K562 (cell line): ENCODE results near the gene WASL. TPM values are rescaled to one million over a fixed set of nuclear protein-coding genes. Genes with fewer than 3 reads are reported as not detected.

ENCODE experiments used
- CBFA2T2 ChIP-seq: fragments of 450-650 bp; conservative IDR thresholded peaks from 2 replicates; pipeline ENCODE4 v1.6.1; 2017; ENCODE audit warnings: mild to moderate bottlenecking
- CHAMP1 ChIP-seq: fragments of 450-650 bp; IDR thresholded peaks from 2 replicates; pipeline ENCODE4 v1.6.1; 2016; ENCODE audit warnings: mild to moderate bottlenecking
- E2F3 ChIP-seq: fragments of 250-450 bp; sonication (Bioruptor Pico); IDR thresholded peaks from 2 replicates; pipeline ENCODE4 v1.4.0; 2020; ENCODE audit warnings: mild to moderate bottlenecking
- HBP1 ChIP-seq: fragments of 450-650 bp; formaldehyde crosslinking; IDR thresholded peaks from 2 replicates; pipeline ENCODE4 v1.4.0; 2022; ENCODE audit warnings: missing genetic modification characterization
- HOXB6 ChIP-seq: fragments of 250-450 bp; sonication (Bioruptor Pico); IDR thresholded peaks from 2 replicates; pipeline ENCODE4 v1.5.1; 2022; ENCODE audit warnings: mild to moderate bottlenecking, borderline replicate concordance
- JUN ChIP-seq, 2 experiments: sonication (generic) in 1 of 2; formaldehyde crosslinking in 1 of 2; IDR thresholded peaks; 2 replicates each; pipeline versions ENCODE4 v1.6.1 to v1.8.0; 2012 to 2022; ENCODE audit warnings: borderline replicate concordance in 2 of 2, mild to moderate bottlenecking in 2 of 2, improper control_type of control experiment in 1 of 2, low read depth in 1 of 2, low read length in 1 of 2, missing genetic modification reagents in 1 of 2
- MBD1 ChIP-seq: fragments of 250-450 bp; sonication (Bioruptor Pico); IDR thresholded peaks from 2 replicates; pipeline ENCODE4 v1.8.0; 2022; ENCODE audit warnings: inconsistent platforms
- PML ChIP-seq: IDR thresholded peaks from 2 replicates; pipeline ENCODE4 v1.6.1; 2012; ENCODE audit warnings: low read length, inconsistent platforms
- RAD51 ChIP-seq: fragments of 450-650 bp; IDR thresholded peaks from 2 replicates; pipeline ENCODE4 v1.7.1; 2016; ENCODE audit warnings: low read depth, mild to moderate bottlenecking, borderline replicate concordance
- SMARCB1 ChIP-seq: IDR thresholded peaks from 2 replicates; pipeline ENCODE4 v1.6.1; 2011; ENCODE audit warnings: improper control_type of control experiment, low read depth; ENCODE audit not compliant: insufficient read length
- XRCC3 ChIP-seq: fragments of 450-650 bp; IDR thresholded peaks from 2 replicates; pipeline ENCODE4 v1.6.1; 2017; ENCODE audit warnings: mild to moderate bottlenecking, moderate library complexity
- ZNF324 ChIP-seq: fragments of 250-450 bp; sonication (Bioruptor Pico); IDR thresholded peaks from 2 replicates; pipeline ENCODE4 v1.4.0; 2020; ENCODE audit warnings: mild to moderate bottlenecking
- ZNF431 ChIP-seq: sonication (generic); formaldehyde crosslinking; IDR thresholded peaks from 2 replicates; pipeline ENCODE4 v1.8.0; 2022; ENCODE audit warnings: mild to moderate bottlenecking, missing genetic modification reagents
- polyA plus RNA-seq, 8 experiments: library from polyadenylated mRNA; depleted of rRNA in 4 of 8; stranded (reverse) in 5 of 8; unstranded in 3 of 8; fragments of >200 nt; fragmentation: Nextera tagmentation in 2 of 8; fragmentation: Illumina TruSeq in 1 of 8; extraction: Ambion mirVana in 2 of 8; extraction: Trizol in 1 of 8; gene quantifications; 2 replicates each; pipeline versions ENCODE4 v1.2.1 to v1.2.3, GENCODE V29; 2011 to 2014; ENCODE audit warnings: inconsistent platforms in 1 of 8, missing spikeins in 1 of 8
- total RNA-seq, 7 experiments: library from RNA; depleted of rRNA in 6 of 7; stranded (reverse); fragments of >200 nt in 6 of 7; fragmentation: Illumina TruSeq in 2 of 7; extraction: Trizol in 2 of 7; gene quantifications; 2 replicates each; pipeline versions ENCODE4 v1.2.1 to v1.2.3, GENCODE V29; 2011 to 2021; ENCODE audit warnings: low replicate concordance in 1 of 7
- TF ChIP-seq, protein P1 (sequence below): sonication (generic); IDR thresholded peaks from 2 replicates; pipeline ENCODE4 v1.6.1; 2016
- TF ChIP-seq, protein P2 (sequence below): fragments of 250-450 bp; sonication (Bioruptor Pico); IDR thresholded peaks from 2 replicates; pipeline ENCODE4 v1.5.1; 2021; ENCODE audit warnings: mild to moderate bottlenecking
- TF ChIP-seq, protein P3 (sequence below), 2 experiments: fragments of 250-450 bp in 1 of 2; fragments of 450-650 bp in 1 of 2; sonication (Bioruptor Pico) in 1 of 2; IDR thresholded peaks; 2 replicates each; pipeline versions ENCODE4 v1.6.1 to v1.8.0; 2016 to 2021; ENCODE audit warnings: mild to moderate bottlenecking in 2 of 2, moderate library complexity in 2 of 2, missing compliant biosample characterization in 1 of 2, missing genetic modification characterization in 1 of 2

Gene WASL
- total and polyA plus RNA-seq, 9 of the 15 experiments (the other 6 are each of a cell fraction or from before 2014, with no cell fraction given): 3.2 to 13.9 (median 8.3) TPM

GRCh38 chr7:123770378-123770777 lies 21.6 kb upstream of the WASL start (continued):
- TF ChIP-seq HBP1 (CRISPR knock-in tag): no peak
- 0 out of 2 replicates have a peak, but pooled peaks have one; percentile 24 for TF ChIP-seq JUN (IDR thresholded peaks at IDR 0.05; ENCODE audit: borderline replicate concordance, low read depth, low read length)
- TF ChIP-seq JUN (CRISPR knock-in tag; IDR thresholded peaks at IDR 0.05; ENCODE audit: borderline replicate concordance): no peak
- no peak for TF ChIP-seq CHAMP1
- TF ChIP-seq, protein P1, sequence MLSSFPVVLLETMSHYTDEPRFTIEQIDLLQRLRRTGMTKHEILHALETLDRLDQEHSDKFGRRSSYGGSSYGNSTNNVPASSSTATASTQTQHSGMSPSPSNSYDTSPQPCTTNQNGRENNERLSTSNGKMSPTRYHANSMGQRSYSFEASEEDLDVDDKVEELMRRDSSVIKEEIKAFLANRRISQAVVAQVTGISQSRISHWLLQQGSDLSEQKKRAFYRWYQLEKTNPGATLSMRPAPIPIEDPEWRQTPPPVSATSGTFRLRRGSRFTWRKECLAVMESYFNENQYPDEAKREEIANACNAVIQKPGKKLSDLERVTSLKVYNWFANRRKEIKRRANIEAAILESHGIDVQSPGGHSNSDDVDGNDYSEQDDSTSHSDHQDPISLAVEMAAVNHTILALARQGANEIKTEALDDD: no peak
- TF ChIP-seq, protein P2, sequence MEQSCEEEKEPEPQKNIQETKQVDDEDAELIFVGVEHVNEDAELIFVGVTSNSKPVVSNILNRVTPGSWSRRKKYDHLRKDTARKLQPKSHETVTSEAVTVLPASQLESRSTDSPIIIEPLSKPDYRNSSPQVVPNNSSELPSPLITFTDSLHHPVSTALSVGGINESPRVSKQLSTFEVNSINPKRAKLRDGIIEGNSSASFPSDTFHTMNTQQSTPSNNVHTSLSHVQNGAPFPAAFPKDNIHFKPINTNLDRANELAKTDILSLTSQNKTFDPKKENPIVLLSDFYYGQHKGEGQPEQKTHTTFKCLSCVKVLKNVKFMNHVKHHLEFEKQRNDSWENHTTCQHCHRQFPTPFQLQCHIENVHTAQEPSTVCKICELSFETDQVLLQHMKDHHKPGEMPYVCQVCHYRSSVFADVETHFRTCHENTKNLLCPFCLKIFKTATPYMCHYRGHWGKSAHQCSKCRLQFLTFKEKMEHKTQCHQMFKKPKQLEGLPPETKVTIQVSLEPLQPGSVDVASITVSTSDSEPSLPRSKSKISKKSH: no peak
- TF ChIP-seq HOXB6 (CRISPR knock-in tag): no peak
- TF ChIP-seq XRCC3: no peak
- no peak for TF ChIP-seq ZNF431 (CRISPR knock-in tag)
- no peak for TF ChIP-seq CBFA2T2
- TF ChIP-seq, protein P3, sequence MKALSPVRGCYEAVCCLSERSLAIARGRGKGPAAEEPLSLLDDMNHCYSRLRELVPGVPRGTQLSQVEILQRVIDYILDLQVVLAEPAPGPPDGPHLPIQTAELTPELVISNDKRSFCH (CRISPR knock-in tag; IDR thresholded peaks at IDR 0.05): no peak
- TF ChIP-seq, protein P3 (tag; IDR thresholded peaks at IDR 0.05): no peak
- TF ChIP-seq SMARCB1: no peak
- TF ChIP-seq PML: no peak
- no peak for TF ChIP-seq ZNF324
- no peak for TF ChIP-seq MBD1 (CRISPR knock-in tag)
- no peak for TF ChIP-seq E2F3
- no peak for TF ChIP-seq RAD51
